Measurements from ENCODE around the gene CA5B.

- TF ChIP-seq, protein P1, sequence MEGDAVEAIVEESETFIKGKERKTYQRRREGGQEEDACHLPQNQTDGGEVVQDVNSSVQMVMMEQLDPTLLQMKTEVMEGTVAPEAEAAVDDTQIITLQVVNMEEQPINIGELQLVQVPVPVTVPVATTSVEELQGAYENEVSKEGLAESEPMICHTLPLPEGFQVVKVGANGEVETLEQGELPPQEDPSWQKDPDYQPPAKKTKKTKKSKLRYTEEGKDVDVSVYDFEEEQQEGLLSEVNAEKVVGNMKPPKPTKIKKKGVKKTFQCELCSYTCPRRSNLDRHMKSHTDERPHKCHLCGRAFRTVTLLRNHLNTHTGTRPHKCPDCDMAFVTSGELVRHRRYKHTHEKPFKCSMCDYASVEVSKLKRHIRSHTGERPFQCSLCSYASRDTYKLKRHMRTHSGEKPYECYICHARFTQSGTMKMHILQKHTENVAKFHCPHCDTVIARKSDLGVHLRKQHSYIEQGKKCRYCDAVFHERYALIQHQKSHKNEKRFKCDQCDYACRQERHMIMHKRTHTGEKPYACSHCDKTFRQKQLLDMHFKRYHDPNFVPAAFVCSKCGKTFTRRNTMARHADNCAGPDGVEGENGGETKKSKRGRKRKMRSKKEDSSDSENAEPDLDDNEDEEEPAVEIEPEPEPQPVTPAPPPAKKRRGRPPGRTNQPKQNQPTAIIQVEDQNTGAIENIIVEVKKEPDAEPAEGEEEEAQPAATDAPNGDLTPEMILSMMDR (conservative IDR thresholded peaks at IDR 0.05 in 1 of 2, IDR thresholded peaks at IDR 0.05 in 1 of 2; ENCODE audit: low read depth in 1 of 2, low read length in 2 of 2): no peak
- TF ChIP-seq EZH2 (IDR thresholded peaks at IDR 0.05; ENCODE audit: low read length, missing control alignments): no peak
Measured at GRCh38 chrX:15769300-15769954, 31.4 kb downstream of the CA5B start.
